ENCODE measurements around the gene PPP4R2.
A peak's percentile ranks its signal among the peaks of the same experiment; 100 is the strongest.
"Not testable (repeated sequence)": the region's sequence is repeated elsewhere in the genome, so short reads cannot be mapped to it uniquely, and the experiment has no call there.

Gene PPP4R2

GRCh38 chr3:72977060-72977808 is 19.4 kb upstream of the PPP4R2 start:
- DNase-seq (ENCODE audit: low spot score) = no peak

GRCh38 chr3:72982609-72983366 is 13.8 kb upstream of the PPP4R2 start:
- no peak for DNase-seq (ENCODE audit: low spot score)

GRCh38 chr3:72985576-72985975 is 11.0 kb upstream of the PPP4R2 start:
- no peak for DNase-seq (ENCODE audit: low spot score)

GRCh38 chr3:72990701-72991395 is 5.8 kb upstream of the PPP4R2 start:
- DNase-seq (ENCODE audit: low spot score) = no peak

GRCh38 chr3:72991522-72991921 is 5.1 kb upstream of the PPP4R2 start:
- DNase-seq (ENCODE audit: low spot score) = no peak

- DNase-seq (ENCODE audit: low spot score) = no peak
These were observed 3.2 kb upstream of the PPP4R2 start for GRCh38 chr3:72993391-72993790.

GRCh38 chr3:72995337-72995736 is 1.3 kb upstream of the PPP4R2 start:
- DNase-seq (ENCODE audit: low spot score) = no peak

GRCh38 chr3:72996121-72996472 is 514 bp upstream of the PPP4R2 start:
- no peak for DNase-seq (ENCODE audit: low spot score)

GRCh38 chr3:72997421-72997961 is 880 bp downstream of the PPP4R2 start:
- peak; percentile 51 for DNase-seq (ENCODE audit: low spot score)

GRCh38 chr3:72998466-72998865 is 1.9 kb downstream of the PPP4R2 start:
- no peak for DNase-seq (ENCODE audit: low spot score)

GRCh38 chr3:72999951-73000350 is 3.3 kb downstream of the PPP4R2 start:
- DNase-seq (ENCODE audit: low spot score) = no peak

GRCh38 chr3:73003050-73003449 is 6.4 kb downstream of the PPP4R2 start:
- DNase-seq (ENCODE audit: low spot score) = not testable (repeated sequence)

GRCh38 chr3:73004316-73004715 is 7.7 kb downstream of the PPP4R2 start:
- no peak for DNase-seq (ENCODE audit: low spot score)

- DNase-seq (ENCODE audit: low spot score) = no peak
These were observed 11.5 kb downstream of the PPP4R2 start for GRCh38 chr3:73007992-73008712.

- DNase-seq (ENCODE audit: low spot score) = no peak
These were observed 12.4 kb downstream of the PPP4R2 start for GRCh38 chr3:73009008-73009407.

GRCh38 chr3:73009750-73010149 is 13.1 kb downstream of the PPP4R2 start:
- no peak for DNase-seq (ENCODE audit: low spot score)

- DNase-seq (ENCODE audit: low spot score) = no peak
These were observed 13.5 kb downstream of the PPP4R2 start for GRCh38 chr3:73010158-73010557.

GRCh38 chr3:73018298-73018697 is 21.7 kb downstream of the PPP4R2 start:
- DNase-seq (ENCODE audit: low spot score) = no peak

GRCh38 chr3:73018790-73019441 is 22.3 kb downstream of the PPP4R2 start:
- no peak for DNase-seq (ENCODE audit: low spot score)

GRCh38 chr3:73021301-73021835 is 24.8 kb downstream of the PPP4R2 start:
- no peak for DNase-seq (ENCODE audit: low spot score)

GRCh38 chr3:73024836-73025235 is 28.2 kb downstream of the PPP4R2 start:
- DNase-seq (ENCODE audit: low spot score) = no peak
